Smooth muscle cell (in vitro differentiated cells): Measurements from ENCODE around the gene CADM3. TPM values are rescaled to one million over a fixed set of nuclear protein-coding genes. Genes with fewer than 3 reads are reported as not detected.

Experiments used
- DNase-seq: peaks from one replicate; lab custom pipeline; 2025; ENCODE audit not compliant: unreplicated experiment; lab: John Stamatoyannopoulos, UW
- H2AFZ ChIP-seq: fragments of 200-600 bp; sonication (generic); 2 replicates; pipeline ENCODE4 v1.6.0; 2016; ENCODE audit warnings: antibody characterized with exemption, low read depth, mild to moderate bottlenecking
- H3F3A ChIP-seq: fragments of 200-600 bp; sonication (generic); 2 replicates; pipeline ENCODE4 v1.6.0; 2017; ENCODE audit warnings: antibody characterized with exemption, low read depth
- H3K27ac ChIP-seq: fragments of 200-600 bp; sonication (generic); 2 replicates; pipeline ENCODE4 v1.5.1; 2016; ENCODE audit warnings: low read depth, mild to moderate bottlenecking
- H3K27me3 ChIP-seq: fragments of 200-600 bp; sonication (generic); 2 replicates; pipeline ENCODE4 v1.6.1; 2016; ENCODE audit warnings: low read depth, mild to moderate bottlenecking
- H3K36me3 ChIP-seq: fragments of 200-600 bp; sonication (generic); 2 replicates; pipeline ENCODE4 v1.5.1; 2016; ENCODE audit warnings: low read depth
- H3K4me1 ChIP-seq: fragments of 200-600 bp; sonication (generic); 2 replicates; pipeline ENCODE4 v1.5.1; 2016; ENCODE audit warnings: low read depth
- H3K4me2 ChIP-seq: fragments of 200-600 bp; sonication (generic); 2 replicates; pipeline ENCODE4 v1.6.0; 2016; ENCODE audit warnings: mild to moderate bottlenecking
- H3K4me3 ChIP-seq: fragments of 200-600 bp; sonication (generic); 2 replicates; pipeline ENCODE4 v1.5.1; 2016; ENCODE audit warnings: mild to moderate bottlenecking
- H3K79me2 ChIP-seq: fragments of 200-600 bp; sonication (generic); 2 replicates; pipeline ENCODE4 v1.6.0; 2016; ENCODE audit warnings: low read depth, mild to moderate bottlenecking
- H3K9ac ChIP-seq: fragments of 200-600 bp; sonication (generic); 2 replicates; pipeline ENCODE4 v1.6.0; 2016; ENCODE audit warnings: low read depth
- H3K9me3 ChIP-seq: fragments of 200-600 bp; sonication (generic); replicated peaks from 2 replicates; pipeline ENCODE4 v1.5.1; 2016; ENCODE audit warnings: low read depth
- H4K20me1 ChIP-seq: fragments of 200-600 bp; sonication (generic); 2 replicates; pipeline ENCODE4 v1.6.0; 2016; ENCODE audit warnings: low read depth
- CTCF ChIP-seq: fragments of 200-600 bp; sonication (generic); IDR thresholded peaks from 2 replicates; pipeline ENCODE4 v1.5.1; 2017; ENCODE audit warnings: borderline replicate concordance, mild to moderate bottlenecking, antibody characterized with exemption; ENCODE audit not compliant: insufficient read depth, poor library complexity, severe bottlenecking
- WGBS: methylation state at CpG from one replicate; pipeline ENCODE4 v1.1.7; 2016; ENCODE audit warnings: low lambda C conversion rate; 5-methylcytosine and 5-hydroxymethylcytosine counted together
- polyA plus RNA-seq: library from polyadenylated mRNA; unstranded; fragments of >200 nt; fragmentation: Nextera tagmentation; extraction: Ambion mirVana; gene quantifications from 2 replicates; pipeline ENCODE4 v1.2.1, GENCODE V29; 2016
- total RNA-seq: library from RNA; depleted of rRNA; stranded (reverse); fragments of >200 nt; gene quantifications from 2 replicates; pipeline ENCODE4 v1.2.3, GENCODE V29; 2014

Gene CADM3
- total and polyA plus RNA-seq, 2 experiments from 2014 or later = 0.90 to 1.2 TPM

- no peaks in the 10 kb centered on the region for H4K20me1 ChIP-seq
- no peak for DNase-seq
- no peaks in the 10 kb centered on the region for H3K9me3 ChIP-seq
- H3K27ac ChIP-seq = no peak overlapping the region
- H3K9ac ChIP-seq = no peak overlapping the region
- no peak for TF ChIP-seq CTCF
- peaks cover 12% of the 10 kb centered on the region for H3K27me3 ChIP-seq
- peak overlapping the region; percentile 53 for H3K4me3 ChIP-seq
- H3K4me1 ChIP-seq = peaks cover 9% of the 10 kb centered on the region
- no peaks in the 10 kb centered on the region for H3K36me3 ChIP-seq
- peak overlapping the region; percentile 93 for H2AFZ ChIP-seq
- H3K79me2 ChIP-seq = no peaks in the 10 kb centered on the region
- 6% methylated on average over 12 of the region's 14 CpGs for whole genome bisulfite sequencing
- H3F3A ChIP-seq = no peaks in the 10 kb centered on the region
- peak overlapping the region; percentile 88 for H3K4me2 ChIP-seq
Measured at GRCh38 chr1:159187647-159188374, 16.4 kb downstream of the CADM3 start.

GRCh38 chr1:159188375-159188788 is 17.0 kb downstream of the CADM3 start:
- H3K4me3 ChIP-seq = peak overlapping the region; percentile 53
- no peaks in the 10 kb centered on the region for H3F3A ChIP-seq
- H3K36me3 ChIP-seq = no peaks in the 10 kb centered on the region
- no peak for TF ChIP-seq CTCF
- H3K4me2 ChIP-seq = peak overlapping the region; percentile 88
- H3K9ac ChIP-seq = no peak overlapping the region
- no peaks in the 10 kb centered on the region for H4K20me1 ChIP-seq
- H3K79me2 ChIP-seq = no peaks in the 10 kb centered on the region
- peak; percentile 17 for DNase-seq
- H3K27ac ChIP-seq = no peak overlapping the region
- H3K4me1 ChIP-seq = peaks cover 9% of the 10 kb centered on the region
- no peaks in the 10 kb centered on the region for H3K9me3 ChIP-seq
- H2AFZ ChIP-seq = peak overlapping the region; percentile 93
- WGBS = 1% methylated on average over 20 of the region's 24 CpGs
- H3K27me3 ChIP-seq = peaks cover 12% of the 10 kb centered on the region

- no peaks in the 10 kb centered on the region for H3F3A ChIP-seq
- no peaks in the 10 kb centered on the region for H4K20me1 ChIP-seq
- H3K79me2 ChIP-seq = no peaks in the 10 kb centered on the region
- no peak overlapping the region for H2AFZ ChIP-seq
- no peaks in the 10 kb centered on the region for H3K36me3 ChIP-seq
- no peaks in the 10 kb centered on the region for H3K9me3 ChIP-seq
- H3K9ac ChIP-seq = no peak overlapping the region
- H3K4me2 ChIP-seq = no peak overlapping the region
- peaks cover 12% of the 10 kb centered on the region for H3K27me3 ChIP-seq
- 56% methylated on average over 2 of the region's 2 CpGs for WGBS
- no peak for TF ChIP-seq CTCF
- peaks cover 9% of the 10 kb centered on the region for H3K4me1 ChIP-seq
- H3K27ac ChIP-seq = no peak overlapping the region
- H3K4me3 ChIP-seq = no peak overlapping the region
- no peak for DNase-seq
Measured at GRCh38 chr1:159190441-159190840, 19.0 kb downstream of the CADM3 start.

GRCh38 chr1:159196543-159196942 is 25.1 kb downstream of the CADM3 start:
- Histone ChIP-seq H3K27me3 (no peaks in the 10 kb centered on the region), H3K9me3 (no peaks in the 10 kb centered on the region), H3F3A (no peaks in the 10 kb centered on the region), H3K4me3 (no peak overlapping the region), H3K4me2 (no peak overlapping the region), H3K27ac (no peak overlapping the region), H3K9ac (no peak overlapping the region), H3K36me3 (no peaks in the 10 kb centered on the region), H4K20me1 (no peaks in the 10 kb centered on the region), H3K79me2 (no peaks in the 10 kb centered on the region), H3K4me1 (no peaks in the 10 kb centered on the region), H2AFZ (no peak overlapping the region)
- peak; percentile 17 for TF ChIP-seq CTCF
- no peak for DNase-seq
- 59% methylated on average over 5 of the region's 5 CpGs for WGBS
